Mucosa of stomach (tissue), 1 donor: ENCODE measurements around the gene TSC2.
"Not testable (repeated sequence)": the region's sequence is repeated elsewhere in the genome, so short reads cannot be mapped to it uniquely, and the experiment has no call there.

Experiments used
- H3K27me3 ChIP-seq: one replicate; pipeline ENCODE4 v1.7.0; 2013; ENCODE audit warnings: mild to moderate bottlenecking, low read length; ENCODE audit not compliant: control insufficient read depth, insufficient read depth
- H3K36me3 ChIP-seq: one replicate; pipeline ENCODE4 v1.7.0; 2013; ENCODE audit warnings: low read length; ENCODE audit not compliant: control insufficient read depth, insufficient read depth
- H3K4me1 ChIP-seq: one replicate; pipeline ENCODE4 v1.7.0; 2013; ENCODE audit warnings: mild to moderate bottlenecking, low read length; ENCODE audit not compliant: control insufficient read depth, insufficient read depth
- H3K4me3 ChIP-seq: one replicate; pipeline ENCODE4 v1.7.0; 2013; ENCODE audit warnings: low read length
- H3K9ac ChIP-seq: one replicate; pipeline ENCODE4 v1.7.0; 2013; ENCODE audit warnings: mild to moderate bottlenecking, low read length, moderate library complexity
- H3K9me3 ChIP-seq: one replicate; pipeline ENCODE4 v1.7.0; 2013; ENCODE audit warnings: mild to moderate bottlenecking, low read length, moderate library complexity; ENCODE audit not compliant: control insufficient read depth
- donor health status: Pancreatic carcinoma.

The TSC2 gene

GRCh38 chr16:2027024-2028010 is 20.5 kb upstream of the TSC2 start:
- H3K36me3 ChIP-seq: peaks cover 3% of the 10 kb centered on the region
- H3K9ac ChIP-seq: peak overlapping the region; percentile 26
- H3K4me3 ChIP-seq: peak overlapping the region; percentile 75
- no peaks in the 10 kb centered on the region for H3K9me3 ChIP-seq
- peaks cover 51% of the 10 kb centered on the region for H3K4me1 ChIP-seq
- H3K27me3 ChIP-seq: no peaks in the 10 kb centered on the region

GRCh38 chr16:2028146-2028545 is 19.6 kb upstream of the TSC2 start:
- H3K36me3 ChIP-seq: peaks cover 3% of the 10 kb centered on the region
- H3K4me1 ChIP-seq: peaks cover 53% of the 10 kb centered on the region
- no peaks in the 10 kb centered on the region for H3K9me3 ChIP-seq
- H3K9ac ChIP-seq: peak overlapping the region; percentile 26
- no peaks in the 10 kb centered on the region for H3K27me3 ChIP-seq
- peak overlapping the region; percentile 75 for H3K4me3 ChIP-seq

- Histone ChIP-seq H3K27me3 (no peaks in the 10 kb centered on the region), H3K4me1 (peaks cover 54% of the 10 kb centered on the region), H3K36me3 (peaks cover 3% of the 10 kb centered on the region), H3K9me3 (no peaks in the 10 kb centered on the region), H3K9ac (peak overlapping the region; percentile 26), H3K4me3 (no peak overlapping the region)
Measured at GRCh38 chr16:2028620-2029220, 19.1 kb upstream of the TSC2 start.

GRCh38 chr16:2029350-2029749 is 18.4 kb upstream of the TSC2 start:
- Histone ChIP-seq H3K27me3 (no peaks in the 10 kb centered on the region), H3K4me3 (no peak overlapping the region), H3K36me3 (peaks cover 3% of the 10 kb centered on the region), H3K9ac (no peak overlapping the region), H3K9me3 (no peaks in the 10 kb centered on the region), H3K4me1 (peaks cover 53% of the 10 kb centered on the region)

- Histone ChIP-seq H3K9me3 (no peaks in the 10 kb centered on the region), H3K4me1 (peaks cover 59% of the 10 kb centered on the region), H3K4me3 (no peak overlapping the region), H3K27me3 (no peaks in the 10 kb centered on the region), H3K36me3 (peaks cover 3% of the 10 kb centered on the region), H3K9ac (no peak overlapping the region)
Measured at GRCh38 chr16:2030036-2030435, 17.7 kb upstream of the TSC2 start.

- H3K36me3 ChIP-seq: peaks cover 3% of the 10 kb centered on the region
- no peak overlapping the region for H3K9ac ChIP-seq
- no peaks in the 10 kb centered on the region for H3K9me3 ChIP-seq
- H3K27me3 ChIP-seq: no peaks in the 10 kb centered on the region
- H3K4me3 ChIP-seq: no peak overlapping the region
- H3K4me1 ChIP-seq: peaks cover 64% of the 10 kb centered on the region
Measured at GRCh38 chr16:2031081-2031577, 16.7 kb upstream of the TSC2 start.

- Histone ChIP-seq H3K36me3 (peaks cover 11% of the 10 kb centered on the region), H3K9me3 (no peaks in the 10 kb centered on the region), H3K4me3 (no peak overlapping the region), H3K9ac (peak overlapping the region; percentile 70), H3K4me1 (peaks cover 70% of the 10 kb centered on the region), H3K27me3 (no peaks in the 10 kb centered on the region)
Measured at GRCh38 chr16:2032285-2033056, 15.3 kb upstream of the TSC2 start.

- Histone ChIP-seq H3K9ac (peak overlapping the region; percentile 70), H3K9me3 (no peaks in the 10 kb centered on the region), H3K4me1 (peaks cover 71% of the 10 kb centered on the region), H3K27me3 (no peaks in the 10 kb centered on the region), H3K36me3 (peaks cover 12% of the 10 kb centered on the region), H3K4me3 (peak overlapping the region; percentile 11)
Measured at GRCh38 chr16:2033057-2033908, 14.5 kb upstream of the TSC2 start.

- Histone ChIP-seq H3K9ac (peak overlapping the region; percentile 70), H3K36me3 (peaks cover 12% of the 10 kb centered on the region), H3K4me1 (peaks cover 71% of the 10 kb centered on the region)
- H3K9me3 ChIP-seq, H3K4me3 ChIP-seq, H3K27me3 ChIP-seq: not testable (repeated sequence)
Measured at GRCh38 chr16:2033909-2034695, 13.7 kb upstream of the TSC2 start.

- Histone ChIP-seq H3K27me3 (no peaks in the 10 kb centered on the region), H3K4me1 (peaks cover 75% of the 10 kb centered on the region), H3K9me3 (no peaks in the 10 kb centered on the region), H3K4me3 (no peak overlapping the region), H3K36me3 (peaks cover 9% of the 10 kb centered on the region), H3K9ac (peak overlapping the region; percentile 76)
Measured at GRCh38 chr16:2034696-2035430, 12.9 kb upstream of the TSC2 start.
